Stimulated activated CD8-positive, alpha-beta memory T cell treated with anti-CD3 and anti-CD28 coated beads, Interleukin-12 subunit alpha, Interleukin-12 subunit beta, amount 100 ng/mL, for 24 hours (primary cell): ENCODE data around the gene TUBA1A.
A peak's percentile ranks its signal among the peaks of the same experiment; 100 is the strongest.
"Not testable (repeated sequence)": the region's sequence is repeated elsewhere in the genome, so short reads cannot be mapped to it uniquely, and the experiment has no call there.

Experiments used
- DNase-seq: peaks from one replicate; pipeline ENCODE4 v3.0.0-alpha.2; 2020; ENCODE audit errors: extremely low read depth

The TUBA1A gene

GRCh38 chr12:49188916-49189367, at the start of gene TUBA1A:
Gene TUBA1A (minus strand): TSS chr12:49189080. CDS start chr12:49188979, 101 bp downstream.
- DNase-seq: peak; percentile 75

- no peak for DNase-seq
Observed at GRCh38 chr12:49236423-49236822, 47.5 kb upstream of the TUBA1A start.

- no peak for DNase-seq
Observed at GRCh38 chr12:49233842-49234526, 45.1 kb upstream of the TUBA1A start.

- no peak for DNase-seq
Observed at GRCh38 chr12:49232940-49233841, 44.3 kb upstream of the TUBA1A start.

GRCh38 chr12:49231878-49232655, 43.2 kb upstream of the TUBA1A start:
- DNase-seq: no peak

GRCh38 chr12:49230805-49231194, 41.9 kb upstream of the TUBA1A start:
- no peak for DNase-seq

GRCh38 chr12:49230176-49230804, 41.4 kb upstream of the TUBA1A start:
- no peak for DNase-seq

GRCh38 chr12:49228653-49229052, 39.8 kb upstream of the TUBA1A start:
- no peak for DNase-seq

- DNase-seq: no peak
Observed at GRCh38 chr12:49227713-49228112, 38.8 kb upstream of the TUBA1A start.

GRCh38 chr12:49225576-49226166, 36.8 kb upstream of the TUBA1A start:
- DNase-seq: no peak

GRCh38 chr12:49223590-49224369, 34.9 kb upstream of the TUBA1A start:
- DNase-seq: no peak

- DNase-seq: no peak
Observed at GRCh38 chr12:49223122-49223521, 34.2 kb upstream of the TUBA1A start.

- no peak for DNase-seq
Observed at GRCh38 chr12:49220972-49221371, 32.1 kb upstream of the TUBA1A start.

GRCh38 chr12:49219417-49220026, 30.6 kb upstream of the TUBA1A start:
- DNase-seq: no peak

GRCh38 chr12:49212572-49212971, 23.7 kb upstream of the TUBA1A start:
- no peak for DNase-seq

- DNase-seq: not testable (repeated sequence)
Observed at GRCh38 chr12:49210703-49211102, 21.8 kb upstream of the TUBA1A start.

- DNase-seq: no peak
Observed at GRCh38 chr12:49208676-49209075, 19.8 kb upstream of the TUBA1A start.

- DNase-seq: no peak
Observed at GRCh38 chr12:49208146-49208545, 19.3 kb upstream of the TUBA1A start.

GRCh38 chr12:49206389-49206788, 17.5 kb upstream of the TUBA1A start:
- no peak for DNase-seq
